Subcutaneous adipose tissue (tissue), 4 donors: ENCODE results near the gene GFRA1. TPM values are rescaled to one million over a fixed set of nuclear protein-coding genes. Genes with fewer than 3 reads are reported as not detected.

Experiments used
- total RNA-seq, 4 donors: library from RNA; depleted of rRNA; stranded (reverse); fragments of >200 nt; gene quantifications; one replicate each; pipeline ENCODE4 v1.1.0, GENCODE V29; 2016
- TF ChIP-seq, protein P1 (sequence below): fragments of 450-650 bp; IDR thresholded peaks from one replicate; pipeline ENCODE4 v1.5.1; 2016; ENCODE audit warnings: low read depth, mild to moderate bottlenecking, control low read depth, antibody characterized with exemption, moderate library complexity

GFRA1 gene
- total RNA-seq, 4 donors from 2014 or later: 47.8 to 152 (median 69.4) TPM

DNA sequence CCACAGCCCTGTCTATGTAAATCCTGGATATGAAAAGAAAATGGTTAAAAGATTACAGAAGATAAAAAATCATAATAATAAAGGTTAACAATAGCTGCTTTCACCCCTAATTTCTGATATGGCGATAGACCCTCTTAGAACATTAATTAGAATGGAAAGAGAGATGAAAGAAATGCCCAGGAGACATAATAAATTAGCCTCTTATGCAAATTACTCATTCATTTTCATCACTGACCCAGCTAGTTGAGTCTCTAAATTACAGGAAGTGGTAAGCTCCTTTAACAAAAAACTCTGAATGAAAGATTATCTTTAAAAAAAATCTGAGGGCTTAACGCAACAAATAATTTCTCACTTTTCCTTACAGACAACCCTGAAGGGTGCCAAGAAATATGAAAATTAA is 12.4 kb downstream of the GFRA1 start:
- TF ChIP-seq, protein P1, sequence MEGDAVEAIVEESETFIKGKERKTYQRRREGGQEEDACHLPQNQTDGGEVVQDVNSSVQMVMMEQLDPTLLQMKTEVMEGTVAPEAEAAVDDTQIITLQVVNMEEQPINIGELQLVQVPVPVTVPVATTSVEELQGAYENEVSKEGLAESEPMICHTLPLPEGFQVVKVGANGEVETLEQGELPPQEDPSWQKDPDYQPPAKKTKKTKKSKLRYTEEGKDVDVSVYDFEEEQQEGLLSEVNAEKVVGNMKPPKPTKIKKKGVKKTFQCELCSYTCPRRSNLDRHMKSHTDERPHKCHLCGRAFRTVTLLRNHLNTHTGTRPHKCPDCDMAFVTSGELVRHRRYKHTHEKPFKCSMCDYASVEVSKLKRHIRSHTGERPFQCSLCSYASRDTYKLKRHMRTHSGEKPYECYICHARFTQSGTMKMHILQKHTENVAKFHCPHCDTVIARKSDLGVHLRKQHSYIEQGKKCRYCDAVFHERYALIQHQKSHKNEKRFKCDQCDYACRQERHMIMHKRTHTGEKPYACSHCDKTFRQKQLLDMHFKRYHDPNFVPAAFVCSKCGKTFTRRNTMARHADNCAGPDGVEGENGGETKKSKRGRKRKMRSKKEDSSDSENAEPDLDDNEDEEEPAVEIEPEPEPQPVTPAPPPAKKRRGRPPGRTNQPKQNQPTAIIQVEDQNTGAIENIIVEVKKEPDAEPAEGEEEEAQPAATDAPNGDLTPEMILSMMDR: no peak

DNA sequence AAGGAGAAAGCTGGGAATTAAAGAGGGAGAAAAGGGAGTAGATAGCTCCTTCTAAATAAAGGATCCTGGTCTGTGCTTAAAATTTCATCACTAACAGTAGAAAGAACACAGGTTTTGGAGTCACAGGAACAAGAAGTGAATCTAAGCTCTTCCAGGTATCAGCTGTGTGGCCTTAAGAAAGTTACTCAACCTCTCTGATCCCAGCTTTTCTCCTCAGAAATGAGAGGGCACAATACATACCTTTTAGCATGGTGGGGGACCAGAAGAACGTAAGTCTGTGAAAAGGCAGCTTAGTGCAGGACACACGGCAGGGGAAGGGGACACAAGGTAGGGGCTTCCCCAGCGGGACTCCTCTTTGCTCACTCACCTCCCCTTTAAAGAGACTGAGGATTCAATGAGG is 13.4 kb downstream of the GFRA1 start:
- TF ChIP-seq, protein P1: no peak

DNA sequence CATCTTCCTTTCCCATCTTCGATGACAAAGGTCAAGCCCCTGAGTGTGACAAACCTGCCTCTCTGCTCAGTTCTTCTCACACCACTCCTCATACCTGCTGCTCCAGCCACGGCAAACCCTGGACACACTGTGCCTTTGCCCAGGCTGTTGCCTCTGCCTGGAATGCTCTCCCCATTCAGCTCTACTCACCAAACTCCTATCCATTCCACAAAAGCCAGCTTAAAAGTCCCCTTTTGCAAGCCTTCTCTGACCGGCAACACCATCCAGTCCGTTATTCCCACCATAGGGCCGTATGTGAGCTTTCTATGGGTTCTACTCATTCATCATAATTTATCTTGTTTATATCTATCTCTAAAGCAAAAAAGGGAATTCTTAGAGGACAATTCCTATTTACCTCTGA is 15.2 kb downstream of the GFRA1 start:
- TF ChIP-seq, protein P1: no peak

DNA sequence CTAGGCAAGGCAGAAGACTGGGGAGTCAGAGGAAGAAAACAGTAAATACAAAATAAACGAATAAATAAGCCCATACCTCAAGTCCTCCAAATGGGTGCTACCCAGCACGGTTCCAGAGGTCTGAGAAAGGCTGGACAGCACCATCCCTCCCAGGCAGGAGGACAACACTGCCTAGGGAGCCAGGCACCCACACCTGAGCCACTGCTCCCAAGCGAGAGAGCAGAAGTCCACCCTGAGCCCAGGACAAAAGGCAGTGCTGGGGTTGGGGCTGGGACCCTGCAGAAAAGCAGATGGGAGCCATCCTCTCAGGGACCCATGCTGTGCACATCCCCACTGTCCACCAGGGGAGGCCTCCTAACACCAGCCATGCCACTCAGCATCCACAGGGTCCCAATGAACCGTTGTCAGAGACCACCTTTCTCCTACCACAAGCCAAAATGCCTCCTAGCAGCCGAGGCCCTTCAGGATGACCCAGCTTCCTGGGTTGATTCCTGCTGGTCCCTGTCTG is 16.2 kb downstream of the GFRA1 start:
- TF ChIP-seq, protein P1: no peak

DNA sequence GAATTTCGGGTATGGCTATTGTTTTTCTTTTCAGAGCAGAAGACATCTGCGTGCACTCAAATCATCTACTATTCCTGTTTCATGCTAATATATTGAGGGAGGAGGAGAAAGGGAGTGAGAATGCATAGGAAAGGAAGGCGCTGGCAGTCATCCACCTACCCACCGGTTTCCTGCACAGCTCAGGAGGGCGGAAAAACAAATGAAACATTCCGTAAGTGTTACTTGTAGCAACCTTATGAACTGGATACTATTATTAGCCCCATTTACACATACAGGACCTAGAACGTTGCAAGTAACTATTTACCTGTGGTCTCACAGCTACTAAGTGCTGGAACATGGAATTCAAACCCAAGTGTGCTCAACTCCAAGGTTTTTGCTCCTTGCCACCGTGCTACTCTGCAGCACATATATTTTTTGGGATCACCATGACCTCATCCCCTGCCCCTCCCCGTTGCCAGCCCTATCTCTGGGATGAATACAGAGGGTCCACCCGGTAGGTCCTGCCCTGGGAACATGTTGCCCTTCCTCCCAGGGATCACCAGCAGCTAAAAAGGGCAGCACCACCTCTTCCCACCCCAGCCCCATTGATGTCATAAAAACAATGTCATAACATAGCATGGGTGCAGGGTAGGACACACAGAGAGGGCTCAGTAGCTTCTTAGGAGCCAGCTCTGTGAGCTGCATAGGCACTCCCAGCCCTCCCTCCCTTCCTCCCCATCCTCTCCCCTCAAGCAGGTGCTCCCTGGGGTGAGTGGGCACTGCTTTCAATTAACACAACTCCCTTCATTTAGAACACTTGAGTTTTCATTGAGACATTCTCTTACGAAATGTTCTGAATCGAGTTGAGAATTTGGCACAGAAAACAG is 16.9 kb downstream of the GFRA1 start:
- TF ChIP-seq, protein P1: no peak

DNA sequence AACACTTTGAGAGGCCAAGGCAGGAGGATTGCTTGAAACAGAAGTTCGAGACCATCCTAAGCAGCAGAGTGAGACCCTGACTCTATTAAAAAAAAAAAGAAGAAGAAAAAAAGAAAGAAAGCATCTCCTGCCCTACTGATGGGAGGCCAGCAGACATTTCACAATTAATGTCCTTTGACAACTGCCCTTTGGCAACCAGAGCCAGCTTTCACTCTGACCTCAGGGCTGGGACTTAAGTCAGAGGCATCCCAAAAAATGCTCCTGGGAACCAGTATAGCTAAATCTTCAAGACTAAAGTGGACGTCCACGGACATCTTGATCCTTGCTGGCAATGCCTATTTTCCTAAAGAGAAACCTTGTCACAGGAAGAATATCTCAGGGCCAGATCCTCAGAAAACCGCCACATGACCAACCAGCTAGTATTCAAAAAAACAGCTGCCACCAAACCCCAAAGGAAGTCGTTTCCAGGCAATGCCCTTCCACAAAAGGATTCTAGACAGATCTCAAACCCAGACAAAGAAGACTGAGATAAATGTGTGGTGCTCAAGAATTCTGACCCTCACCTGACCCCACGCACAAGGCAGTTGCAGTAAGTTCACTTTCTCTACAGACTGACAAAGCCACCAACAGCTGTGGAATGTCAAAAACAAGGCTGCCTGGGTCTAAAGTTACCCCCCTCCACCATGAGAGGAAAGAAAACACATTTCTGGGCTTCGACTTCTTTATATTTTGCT is 18.4 kb downstream of the GFRA1 start:
- TF ChIP-seq, protein P1: no peak

DNA sequence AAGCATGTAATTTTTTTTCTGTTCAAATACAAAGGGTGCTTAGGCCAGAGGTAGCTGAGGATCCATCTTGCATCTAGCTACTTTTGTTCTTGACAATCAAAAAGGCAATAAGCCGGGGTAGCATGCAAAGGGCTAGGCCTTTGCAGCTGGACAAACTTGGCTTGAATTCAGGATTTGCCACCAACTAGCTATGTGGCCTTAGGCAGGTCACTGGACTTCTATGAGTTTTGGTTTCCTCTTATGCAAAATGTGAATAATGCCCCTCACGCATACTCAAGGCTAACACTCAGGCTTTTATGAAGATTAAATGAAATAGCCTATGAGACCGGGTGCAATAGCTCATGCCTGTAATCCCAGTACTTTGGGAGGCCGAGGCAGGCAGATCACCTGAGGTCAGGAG is 19.3 kb downstream of the GFRA1 start:
- TF ChIP-seq, protein P1: no peak
